Astrocyte (in vitro differentiated cells and primary cell): ENCODE measurements around the gene HLA-DQB2.

Experiments used
- CTCF ChIP-seq: IDR thresholded peaks from 2 replicates; pipeline ENCODE4 v1.5.1; 2011; ENCODE audit warnings: low read depth, mild to moderate bottlenecking, inconsistent platforms, low read length, moderate library complexity; ENCODE audit not compliant: insufficient read depth
- EZH2 ChIP-seq: IDR thresholded peaks from 2 replicates; pipeline ENCODE4 v1.6.1; 2012; ENCODE audit warnings: mild to moderate bottlenecking, low read length, inconsistent platforms; ENCODE audit not compliant: insufficient read depth

- no peak for TF ChIP-seq CTCF
- TF ChIP-seq EZH2, result no peak
Measured at GRCh38 chr6:32744776-32745175, 18.6 kb downstream of the HLA-DQB2 start.
